ENCODE results near the gene IFNL1. TPM values are rescaled to one million over a fixed set of nuclear protein-coding genes. Genes with fewer than 3 reads are reported as not detected.

The IFNL1 gene
- total RNA-seq, 1 experiment from 2014 or later = 1.0 TPM

DNA sequence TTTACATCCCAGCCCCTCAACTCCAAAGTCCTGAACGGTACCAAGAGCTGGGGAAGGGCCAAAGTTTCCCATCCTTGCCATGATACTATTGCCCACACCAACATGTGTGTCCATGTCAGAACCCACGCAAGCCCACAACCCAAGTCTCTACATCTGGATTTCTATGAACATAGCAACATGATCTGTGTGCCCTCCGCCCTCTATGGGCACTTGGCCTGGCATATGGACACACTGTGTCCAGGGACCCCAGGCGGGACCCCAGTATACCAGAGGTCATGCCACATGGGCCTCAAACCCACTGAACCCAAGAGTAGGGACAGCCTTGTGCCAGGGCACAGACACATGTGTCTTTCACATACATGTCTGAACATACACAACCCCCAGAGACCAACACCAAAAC lies 22.5 kb downstream of the IFNL1 start:
- BruUV-seq (replicated peaks) = no TSS peak
- peaks cover 18% of the 10 kb centered on the region for H3K4me1 Mint-ChIP-seq (ENCODE audit: low read depth, unreplicated experiment)
- intact Hi-C loops (cut with micrococcal nuclease; ENCODE audit: unreplicated experiment) = no loop called here
- no peak overlapping the region for H3K27ac Mint-ChIP-seq (ENCODE audit: unreplicated experiment)
- peak overlapping the region; percentile 79 for H3K4me3 Mint-ChIP-seq (ENCODE audit: low read depth, unreplicated experiment)
- CTCF ChIA-PET = no interaction called here
- H3K9me3 Mint-ChIP-seq (ENCODE audit: low read depth, unreplicated experiment) = no peaks in the 10 kb centered on the region
- DNase-seq = no peak
- H3K36me3 Mint-ChIP-seq (ENCODE audit: insufficient read depth, unreplicated experiment) = peaks cover 26% of the 10 kb centered on the region
- peaks cover 51% of the 10 kb centered on the region for H3K27me3 Mint-ChIP-seq (ENCODE audit: unreplicated experiment)
- TF ChIP-seq, protein P1, sequence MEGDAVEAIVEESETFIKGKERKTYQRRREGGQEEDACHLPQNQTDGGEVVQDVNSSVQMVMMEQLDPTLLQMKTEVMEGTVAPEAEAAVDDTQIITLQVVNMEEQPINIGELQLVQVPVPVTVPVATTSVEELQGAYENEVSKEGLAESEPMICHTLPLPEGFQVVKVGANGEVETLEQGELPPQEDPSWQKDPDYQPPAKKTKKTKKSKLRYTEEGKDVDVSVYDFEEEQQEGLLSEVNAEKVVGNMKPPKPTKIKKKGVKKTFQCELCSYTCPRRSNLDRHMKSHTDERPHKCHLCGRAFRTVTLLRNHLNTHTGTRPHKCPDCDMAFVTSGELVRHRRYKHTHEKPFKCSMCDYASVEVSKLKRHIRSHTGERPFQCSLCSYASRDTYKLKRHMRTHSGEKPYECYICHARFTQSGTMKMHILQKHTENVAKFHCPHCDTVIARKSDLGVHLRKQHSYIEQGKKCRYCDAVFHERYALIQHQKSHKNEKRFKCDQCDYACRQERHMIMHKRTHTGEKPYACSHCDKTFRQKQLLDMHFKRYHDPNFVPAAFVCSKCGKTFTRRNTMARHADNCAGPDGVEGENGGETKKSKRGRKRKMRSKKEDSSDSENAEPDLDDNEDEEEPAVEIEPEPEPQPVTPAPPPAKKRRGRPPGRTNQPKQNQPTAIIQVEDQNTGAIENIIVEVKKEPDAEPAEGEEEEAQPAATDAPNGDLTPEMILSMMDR (IDR thresholded peaks at IDR 0.05; ENCODE audit: unreplicated experiment) = no peak

DNA sequence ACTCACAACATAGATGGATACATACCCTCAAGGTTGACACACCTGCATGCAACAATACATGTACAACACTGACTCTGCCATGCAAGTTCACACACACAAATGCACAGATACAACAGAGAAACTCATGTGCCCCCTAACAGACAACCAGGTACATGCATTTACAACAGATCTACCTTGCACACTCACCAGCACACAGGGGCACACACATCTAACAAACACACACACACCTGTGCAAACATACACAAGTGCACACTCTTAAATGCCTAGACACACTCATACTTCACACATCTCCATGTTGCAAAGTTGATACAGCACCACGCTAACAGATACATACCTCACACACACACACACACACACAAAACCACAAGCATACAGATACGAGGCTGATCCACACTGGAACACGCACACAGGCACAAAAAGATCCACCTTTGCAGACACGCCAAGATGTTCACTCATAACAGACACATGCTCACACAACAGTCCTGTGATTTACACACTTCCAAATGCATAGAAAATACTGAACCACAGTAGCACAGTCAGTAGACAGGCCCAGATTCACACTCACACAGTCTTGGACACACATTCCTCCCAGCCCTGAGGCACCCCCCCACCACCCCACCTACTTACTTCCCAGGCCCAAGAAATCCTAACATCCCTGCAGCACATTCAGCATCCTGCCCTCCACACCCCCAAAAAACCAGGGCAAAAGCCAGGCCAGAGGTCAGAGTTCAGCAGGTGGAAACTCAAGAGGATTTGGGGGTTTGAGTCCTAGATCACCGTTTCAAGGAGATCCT lies 23.1 kb downstream of the IFNL1 start:
- intact Hi-C loops (cut with micrococcal nuclease; ENCODE audit: unreplicated experiment) = no loop called here

DNA sequence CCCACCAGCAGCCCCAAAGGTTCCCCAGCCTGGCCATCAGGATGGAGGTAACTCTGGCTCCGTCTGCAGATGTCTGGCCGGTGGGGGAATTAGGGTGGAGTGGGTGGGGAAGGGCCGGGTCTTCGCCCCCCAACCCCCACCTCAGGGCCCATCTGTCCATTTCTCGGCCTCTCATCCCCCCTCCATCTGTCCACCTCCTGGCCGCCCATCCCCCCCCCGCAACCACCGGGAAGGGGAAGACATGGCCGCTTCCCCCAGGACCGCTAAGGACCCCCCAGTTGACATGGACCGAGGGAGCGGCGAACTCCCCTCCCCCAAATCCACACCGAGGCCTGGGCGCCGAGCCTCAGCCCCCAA lies 23.7 kb downstream of the IFNL1 start:
- TF ChIP-seq, protein P1 (IDR thresholded peaks at IDR 0.05; ENCODE audit: unreplicated experiment) = no peak
- intact Hi-C loops (cut with micrococcal nuclease; ENCODE audit: unreplicated experiment) = loop anchor here (10.0 kb wide), 1 partner anchor 355 kb away; no protein-coding TSS in a partner anchor
- CTCF ChIA-PET = no interaction called here
- no TSS peak for BruUV-seq (replicated peaks)
- Mint-ChIP-seq H3K27ac (ENCODE audit: unreplicated experiment) (no peak overlapping the region), H3K4me1 (ENCODE audit: low read depth, unreplicated experiment) (peaks cover 18% of the 10 kb centered on the region), H3K9me3 (ENCODE audit: low read depth, unreplicated experiment) (no peaks in the 10 kb centered on the region), H3K36me3 (ENCODE audit: insufficient read depth, unreplicated experiment) (peaks cover 23% of the 10 kb centered on the region), H3K4me3 (ENCODE audit: low read depth, unreplicated experiment) (peak overlapping the region; percentile 79), H3K27me3 (ENCODE audit: unreplicated experiment) (peaks cover 63% of the 10 kb centered on the region)
- no peak for DNase-seq

More for the DNA sequence above, 23.1 kb downstream of the IFNL1 start:
- TF ChIP-seq, protein P1 (IDR thresholded peaks at IDR 0.05; ENCODE audit: unreplicated experiment) = no peak
- Mint-ChIP-seq H3K27ac (ENCODE audit: unreplicated experiment) (no peak overlapping the region), H3K4me1 (ENCODE audit: low read depth, unreplicated experiment) (peaks cover 18% of the 10 kb centered on the region), H3K4me3 (ENCODE audit: low read depth, unreplicated experiment) (peak overlapping the region; percentile 79), H3K27me3 (ENCODE audit: unreplicated experiment) (peaks cover 57% of the 10 kb centered on the region), H3K36me3 (ENCODE audit: insufficient read depth, unreplicated experiment) (peaks cover 23% of the 10 kb centered on the region), H3K9me3 (ENCODE audit: low read depth, unreplicated experiment) (no peaks in the 10 kb centered on the region)
- BruUV-seq (replicated peaks) = no TSS peak
- DNase-seq = no peak
- CTCF ChIA-PET = no interaction called here

DNA sequence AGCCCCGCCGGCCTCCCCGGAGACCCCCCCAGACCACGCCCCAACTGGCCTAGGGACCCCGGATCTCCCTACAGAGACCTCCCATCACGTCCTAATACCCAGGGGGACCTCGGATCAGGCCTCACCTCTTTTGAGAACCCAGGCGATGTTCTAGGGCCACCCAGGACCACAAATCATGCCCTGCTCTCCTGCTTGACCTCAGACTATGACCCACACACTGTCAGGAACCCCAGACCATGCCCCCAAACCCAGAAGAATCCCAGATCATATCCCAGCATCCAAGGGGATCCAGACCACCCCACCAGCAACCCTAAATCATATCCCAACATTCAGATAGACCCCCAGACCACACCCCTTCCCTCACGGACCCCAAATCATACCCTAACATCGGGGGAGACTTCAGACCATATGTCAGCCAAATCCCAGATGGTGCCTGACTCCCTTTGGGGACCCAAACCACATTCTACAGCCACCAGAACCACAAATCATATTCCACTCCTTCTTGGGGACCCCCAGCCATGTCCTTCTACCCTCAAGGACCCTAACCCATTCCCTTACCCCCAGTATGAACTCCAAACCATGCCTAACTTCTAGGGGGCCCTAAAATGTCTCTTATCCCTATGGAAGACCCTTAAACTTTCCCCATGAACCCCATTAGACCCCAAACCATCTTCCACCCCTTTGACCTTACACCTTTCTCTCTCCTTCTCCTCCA lies 25.1 kb downstream of the IFNL1 start:
- DNase-seq = no peak
- H3K4me1 Mint-ChIP-seq (ENCODE audit: low read depth, unreplicated experiment) = peaks cover 18% of the 10 kb centered on the region
- peaks cover 63% of the 10 kb centered on the region for H3K27me3 Mint-ChIP-seq (ENCODE audit: unreplicated experiment)
- CTCF ChIA-PET = interaction anchor here (0.6 kb wide), 1 partner anchor 202 kb away, joined by 3 read pairs; no protein-coding TSS in a partner anchor
- intact Hi-C loops (cut with micrococcal nuclease; ENCODE audit: unreplicated experiment) = loop anchor here (10.0 kb wide), 1 partner anchor 356 kb away; no protein-coding TSS in a partner anchor
- peak overlapping the region; percentile 77 for H3K27ac Mint-ChIP-seq (ENCODE audit: unreplicated experiment)
- peaks cover 23% of the 10 kb centered on the region for H3K36me3 Mint-ChIP-seq (ENCODE audit: insufficient read depth, unreplicated experiment)
- H3K4me3 Mint-ChIP-seq (ENCODE audit: low read depth, unreplicated experiment) = peak overlapping the region; percentile 63
- H3K9me3 Mint-ChIP-seq (ENCODE audit: low read depth, unreplicated experiment) = no peaks in the 10 kb centered on the region
- TF ChIP-seq, protein P1 (IDR thresholded peaks at IDR 0.05; ENCODE audit: unreplicated experiment) = no peak
- no TSS peak for BruUV-seq (replicated peaks)
